GM12892 (cell line): ENCODE measurements around the gene PAFAH1B1.

Experiments used
- POLR2A ChIP-seq: IDR thresholded peaks from 2 replicates; pipeline ENCODE4 v1.6.1; 2011; ENCODE audit warnings: low read depth, low read length, control low read depth
- POLR2AphosphoS5 ChIP-seq: IDR thresholded peaks from 2 replicates; pipeline ENCODE4 v1.6.1; 2011; ENCODE audit warnings: low read depth, low read length, control low read depth
- TAF1 ChIP-seq: IDR thresholded peaks from 2 replicates; pipeline ENCODE4 v1.6.1; 2011; ENCODE audit warnings: low read depth, mild to moderate bottlenecking, control low read depth, low read length, borderline replicate concordance

GRCh38 chr17:2724784-2725164 lies 131.3 kb downstream of the PAFAH1B1 start:
- TF ChIP-seq POLR2A (no peak), POLR2AphosphoS5 (no peak), TAF1 (no peak)
